Heart left ventricle (tissue), 13 donors: ENCODE data around the gene WDR75.

Experiments used
- POLR2A ChIP-seq, 2 donors: fragments of 450-650 bp; IDR thresholded peaks; one replicate each; pipeline ENCODE4 v1.6.1; 2017; ENCODE audit warnings: antibody characterized with exemption in 2 of 2, mild to moderate bottlenecking in 2 of 2, moderate library complexity in 2 of 2
- TF ChIP-seq, protein P1 (sequence below), 12 donors: fragments of 200-600 bp; sonication (generic) in 4 of 12; IDR thresholded peaks; one replicate each; pipeline versions ENCODE4 v1.5.0 to v1.8.0; 2018 to 2022; ENCODE audit warnings: antibody characterized with exemption in 12 of 12, mild to moderate bottlenecking in 5 of 12
- donor health status: ischemic (EF 13 %, LVEDD 7.1; RV severe dilation, severe dysfunction).
- donor health status: DM: no; HTN: yes; CAD: no.
- donor health status: DM: no; HTN: no; CAD: no.
- donor health status: ischemic (EF 25% LVEDD 6.9; RV normal size, moderate dysfunction).
- donor health status: ischemic (EF 25% LVEDD 5.7; RV mildly dilated, moderate dysfunction).
- donor health status: ischemic (EF 35%, LVEDD 5.7; RV mildly dilated, moderate dysfunction).
- donor health status: nonischemic (EF 11% LVEDD 7.7; RV severe dilation, severe dysfunction).
- donor health status: DM: yes; HTN: yes; CAD: no.
- donor health status: PGD.
- donor health status: ischemic (EF 29% LVEDD 5.4; RV normal size, mild dysfunction).
- donor health status: nonischemic (EF 23%, LVEDD 6.1; RV moderate dilation, normal function).

DNA sequence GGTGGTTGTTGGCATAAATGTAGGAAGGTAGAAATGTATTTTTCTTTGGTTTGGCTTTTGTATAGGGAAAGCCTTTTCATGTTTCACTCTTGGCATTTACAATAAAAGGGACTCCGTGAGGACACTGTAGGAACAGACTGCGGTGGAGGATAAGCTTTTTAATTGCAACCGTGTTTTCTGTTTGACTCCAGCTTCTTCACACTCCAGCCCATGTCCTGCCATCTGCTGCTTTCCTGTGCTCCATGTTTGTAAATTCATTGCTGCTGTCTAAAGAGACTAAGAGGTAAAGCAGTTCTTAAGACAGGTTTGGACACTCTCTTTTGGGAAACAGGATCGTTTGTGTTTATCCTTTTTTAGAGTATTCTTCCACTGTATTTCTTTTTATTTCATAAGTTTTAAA lies 33.3 kb downstream of the WDR75 start:
- TF ChIP-seq, protein P1, sequence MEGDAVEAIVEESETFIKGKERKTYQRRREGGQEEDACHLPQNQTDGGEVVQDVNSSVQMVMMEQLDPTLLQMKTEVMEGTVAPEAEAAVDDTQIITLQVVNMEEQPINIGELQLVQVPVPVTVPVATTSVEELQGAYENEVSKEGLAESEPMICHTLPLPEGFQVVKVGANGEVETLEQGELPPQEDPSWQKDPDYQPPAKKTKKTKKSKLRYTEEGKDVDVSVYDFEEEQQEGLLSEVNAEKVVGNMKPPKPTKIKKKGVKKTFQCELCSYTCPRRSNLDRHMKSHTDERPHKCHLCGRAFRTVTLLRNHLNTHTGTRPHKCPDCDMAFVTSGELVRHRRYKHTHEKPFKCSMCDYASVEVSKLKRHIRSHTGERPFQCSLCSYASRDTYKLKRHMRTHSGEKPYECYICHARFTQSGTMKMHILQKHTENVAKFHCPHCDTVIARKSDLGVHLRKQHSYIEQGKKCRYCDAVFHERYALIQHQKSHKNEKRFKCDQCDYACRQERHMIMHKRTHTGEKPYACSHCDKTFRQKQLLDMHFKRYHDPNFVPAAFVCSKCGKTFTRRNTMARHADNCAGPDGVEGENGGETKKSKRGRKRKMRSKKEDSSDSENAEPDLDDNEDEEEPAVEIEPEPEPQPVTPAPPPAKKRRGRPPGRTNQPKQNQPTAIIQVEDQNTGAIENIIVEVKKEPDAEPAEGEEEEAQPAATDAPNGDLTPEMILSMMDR (IDR thresholded peaks at IDR 0.05) = no peak
- TF ChIP-seq POLR2A (IDR thresholded peaks at IDR 0.05) = no peak
